Activated CD8-positive, alpha-beta memory T cell treated with anti-CD3 and anti-CD28 coated beads for 4 hours (primary cell): Measurements from ENCODE around the gene TRDMT1.

Experiments used
- DNase-seq, 2 donors: peaks; one replicate each; pipeline ENCODE4 v3.0.0-alpha.2; 2020; ENCODE audit warnings: low read depth in 2 of 2

TRDMT1 gene

DNA sequence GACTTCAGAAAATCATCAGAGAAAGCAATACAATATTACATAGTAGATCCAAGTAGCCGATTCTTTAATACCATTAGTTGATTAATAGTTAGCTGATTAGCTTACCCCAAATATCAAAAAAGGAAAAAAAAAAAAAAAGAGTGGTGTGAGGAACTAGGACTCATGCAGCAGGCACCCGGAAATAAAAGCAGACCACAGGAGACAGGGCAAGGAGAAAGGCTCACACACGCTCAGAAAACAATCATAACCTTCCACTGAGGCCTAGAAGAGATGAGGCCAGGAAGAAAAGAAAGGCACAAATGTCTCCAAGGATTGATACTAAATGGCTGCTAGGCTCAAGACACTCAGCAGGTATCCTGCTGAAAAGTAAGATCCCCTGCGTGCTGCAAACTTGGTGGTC, 25.9 kb downstream of the TRDMT1 start:
- DNase-seq: no peak

GRCh38 chr10:17174626-17175025, 26.8 kb downstream of the TRDMT1 start:
- no peak for DNase-seq

DNA sequence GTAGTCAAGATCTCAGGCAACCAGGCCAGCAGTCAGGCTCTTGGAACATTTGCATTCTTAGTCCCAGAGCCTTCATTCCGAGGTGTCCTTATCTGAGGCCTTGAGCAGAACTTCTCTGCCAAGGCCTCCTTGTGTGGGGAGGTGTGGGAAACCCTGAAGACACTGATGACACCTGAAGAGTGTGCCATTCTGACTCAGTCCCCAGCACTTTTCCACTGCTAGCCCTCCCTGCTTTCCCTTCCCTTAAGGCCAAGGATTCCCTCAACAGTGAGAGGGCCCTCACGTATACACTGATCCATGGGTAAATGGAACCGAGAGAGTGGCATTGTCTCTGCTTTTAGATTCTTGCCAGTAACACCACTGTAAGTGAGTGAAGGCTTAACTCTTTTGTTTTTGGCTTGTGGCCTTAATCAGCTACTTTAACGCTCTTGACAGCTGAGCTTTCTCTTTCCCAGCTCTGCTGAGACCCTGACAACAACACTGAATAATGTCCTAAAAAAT, 30.3 kb downstream of the TRDMT1 start:
- DNase-seq: no peak

DNA sequence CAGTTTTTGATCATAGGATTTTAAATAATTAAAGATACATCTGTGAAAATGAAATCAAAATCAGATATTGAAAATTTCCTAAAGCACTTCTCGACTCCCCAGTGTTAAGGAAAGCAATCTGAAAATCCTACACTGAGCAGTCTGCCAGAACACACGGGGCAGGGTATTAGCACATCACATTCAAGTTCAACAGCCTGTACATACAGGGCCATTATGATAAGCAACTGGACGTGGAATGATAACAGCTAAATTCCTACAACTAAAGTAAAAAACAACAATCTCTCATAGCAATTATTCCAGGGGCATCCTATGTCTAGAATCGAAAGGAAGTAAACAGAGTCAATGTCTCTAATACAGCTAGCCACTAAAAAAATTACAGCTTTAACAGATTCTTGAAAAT, 31.7 kb downstream of the TRDMT1 start:
- DNase-seq: no peak

DNA sequence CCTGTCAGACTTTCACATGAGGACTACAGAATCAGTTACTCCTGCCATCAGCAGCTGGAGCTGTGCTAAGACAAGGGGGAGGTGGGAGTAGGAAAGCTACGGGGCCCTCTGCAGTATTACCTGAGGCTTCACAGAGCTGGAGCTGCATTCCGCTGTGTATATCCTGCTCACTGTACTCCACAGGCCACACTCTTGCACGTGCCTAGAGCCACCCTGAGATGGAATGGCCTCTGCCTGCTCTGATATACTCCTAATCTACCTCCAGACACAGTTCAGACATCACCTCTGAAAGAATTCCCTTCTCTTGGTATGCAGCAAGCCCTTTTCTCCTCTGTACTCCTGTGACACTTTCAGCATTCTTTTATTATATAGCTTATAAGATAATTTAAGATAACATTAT, 34.8 kb downstream of the TRDMT1 start:
- DNase-seq: no peak

DNA sequence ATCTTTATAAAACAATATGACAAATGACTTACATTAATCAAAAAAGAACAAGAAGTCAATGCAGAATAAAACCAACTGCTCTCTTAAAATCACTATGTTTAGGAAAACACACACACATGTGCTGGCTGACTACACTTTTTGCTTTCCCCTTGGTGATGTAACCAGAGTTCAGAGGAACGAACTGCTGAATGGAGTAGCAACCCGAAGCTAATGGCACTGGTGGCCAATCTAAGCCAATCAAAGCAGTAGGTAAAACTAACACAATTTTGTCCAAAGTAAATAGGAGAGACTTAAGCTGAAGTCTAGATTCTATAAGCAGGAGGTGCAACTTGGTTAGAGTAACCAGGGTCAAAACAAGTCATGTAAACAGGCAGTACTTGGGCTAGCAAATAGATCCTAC, 38.6 kb downstream of the TRDMT1 start:
- DNase-seq: no peak

DNA sequence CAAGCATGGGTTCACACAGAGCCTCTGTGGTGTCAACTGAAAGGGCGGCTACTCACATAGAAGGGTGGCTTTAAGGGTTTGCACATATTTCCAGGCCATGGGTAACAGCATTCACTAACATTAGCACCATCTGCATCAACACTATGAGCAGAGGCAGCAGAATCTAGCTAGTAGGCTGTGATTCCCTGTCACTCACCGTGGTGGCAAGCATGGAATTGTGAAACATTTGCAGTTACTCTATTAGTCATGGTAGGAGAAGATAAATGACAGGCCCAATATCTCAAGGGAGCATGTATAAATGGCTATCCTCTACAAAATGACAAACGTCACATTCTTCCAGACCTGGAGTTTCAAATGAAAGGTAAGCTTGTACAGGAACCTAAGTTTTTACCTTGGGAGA, 39.7 kb downstream of the TRDMT1 start:
- no peak for DNase-seq

DNA sequence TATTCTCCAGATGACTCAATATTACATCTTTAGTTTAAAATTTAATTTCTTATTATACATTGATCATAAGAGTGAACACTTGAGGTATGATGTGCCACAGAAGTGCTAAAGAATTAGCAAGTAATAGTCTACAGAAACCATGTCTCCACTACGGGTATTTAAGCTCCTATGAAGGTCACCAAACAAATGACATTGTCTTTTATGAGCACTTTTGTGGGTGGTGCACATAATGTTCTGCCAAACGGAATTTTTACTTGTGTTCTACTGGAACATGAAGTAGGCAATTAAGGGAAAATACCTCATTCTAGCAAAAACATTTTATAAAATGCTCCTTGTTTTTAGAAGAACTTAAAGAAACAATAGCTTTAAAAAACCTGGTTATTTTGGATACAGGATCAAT, 44.4 kb downstream of the TRDMT1 start:
- no peak for DNase-seq

DNA sequence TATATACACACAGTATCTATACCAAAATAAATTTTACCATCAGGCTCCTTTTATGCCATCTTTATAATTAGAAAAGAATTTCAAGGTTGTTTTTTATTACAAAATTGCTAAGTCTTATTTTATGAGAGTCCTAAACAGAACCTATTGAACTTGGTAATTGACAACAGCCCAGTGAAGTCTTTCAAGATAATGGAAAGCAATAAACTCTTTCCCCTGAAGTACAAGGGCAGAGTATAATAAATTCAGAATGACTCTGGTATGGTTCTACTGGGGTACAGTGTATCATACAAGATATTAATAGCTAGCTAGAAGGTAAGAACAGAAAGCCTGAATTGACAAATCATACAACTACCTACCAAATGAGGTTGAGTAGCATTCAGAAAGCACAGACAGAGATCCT, 45.6 kb downstream of the TRDMT1 start:
- DNase-seq: no peak

DNA sequence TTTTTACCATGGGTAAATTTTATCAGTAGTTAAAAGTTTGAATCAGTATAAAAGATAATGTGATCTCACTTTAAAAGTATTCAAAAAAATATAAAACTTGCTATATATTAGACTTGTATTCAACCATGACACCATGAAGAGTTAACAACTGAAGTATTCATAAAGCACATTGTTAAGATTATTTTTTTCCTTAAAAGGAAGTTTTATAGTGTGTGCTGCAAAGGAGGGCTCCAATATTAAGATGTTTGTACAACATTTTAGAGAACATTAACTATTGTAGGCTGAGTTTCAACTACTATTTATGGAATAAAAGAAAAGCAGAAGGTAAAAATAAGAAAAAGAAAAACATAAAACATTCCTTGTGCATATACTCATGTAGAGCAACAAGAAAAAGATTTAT, 47.4 kb downstream of the TRDMT1 start:
- DNase-seq: no peak

GRCh38 chr10:17153321-17153720, 48.2 kb downstream of the TRDMT1 start:
- DNase-seq: no peak

DNA sequence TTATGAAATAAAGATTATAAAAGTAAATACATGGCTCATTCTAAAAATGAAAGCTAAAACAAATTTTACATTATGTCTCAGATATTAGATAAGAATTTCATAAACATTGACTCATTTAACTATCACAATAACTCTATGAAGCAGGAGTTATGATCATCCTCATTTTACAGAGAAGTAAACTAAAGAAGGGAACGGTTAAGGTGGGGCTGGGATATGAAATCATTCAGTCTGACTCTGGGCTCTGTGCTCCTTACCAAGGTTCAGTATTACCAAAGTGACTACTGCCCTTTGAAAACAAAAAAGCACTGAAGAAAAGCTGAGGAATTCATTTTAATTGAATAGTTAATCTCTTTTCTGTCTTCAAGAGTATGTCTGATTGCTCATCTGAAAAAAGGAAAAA, 49.8 kb downstream of the TRDMT1 start:
- no peak for DNase-seq

DNA sequence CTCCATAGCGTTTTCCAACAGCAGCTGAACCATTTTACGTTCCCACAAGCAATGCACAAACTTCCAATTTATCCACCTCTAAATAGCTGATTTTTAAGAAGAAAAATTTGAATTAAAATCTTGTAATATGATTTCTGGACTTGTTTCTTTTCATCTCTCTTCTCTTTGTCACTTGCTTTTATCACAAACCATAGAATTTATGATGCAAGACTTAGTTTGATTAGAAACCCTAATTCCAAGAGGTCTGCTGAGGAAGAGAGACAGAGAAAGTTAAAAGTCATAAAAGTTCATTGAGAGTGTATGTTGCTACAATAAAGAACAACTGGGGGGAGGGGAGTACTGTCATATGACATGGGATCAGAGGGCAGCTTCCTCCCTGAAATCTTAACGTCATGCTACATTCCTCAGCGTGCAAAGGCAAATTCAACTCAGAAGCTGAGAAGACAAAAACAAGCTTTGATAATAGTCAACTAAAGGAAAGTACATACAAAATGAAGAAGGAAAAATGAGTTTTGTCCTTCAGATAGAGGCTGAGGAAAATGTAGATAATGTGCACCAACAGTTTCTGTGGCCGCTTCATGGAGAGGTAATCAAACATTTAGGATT, 53.5 kb downstream of the TRDMT1 start:
- DNase-seq: no peak

DNA sequence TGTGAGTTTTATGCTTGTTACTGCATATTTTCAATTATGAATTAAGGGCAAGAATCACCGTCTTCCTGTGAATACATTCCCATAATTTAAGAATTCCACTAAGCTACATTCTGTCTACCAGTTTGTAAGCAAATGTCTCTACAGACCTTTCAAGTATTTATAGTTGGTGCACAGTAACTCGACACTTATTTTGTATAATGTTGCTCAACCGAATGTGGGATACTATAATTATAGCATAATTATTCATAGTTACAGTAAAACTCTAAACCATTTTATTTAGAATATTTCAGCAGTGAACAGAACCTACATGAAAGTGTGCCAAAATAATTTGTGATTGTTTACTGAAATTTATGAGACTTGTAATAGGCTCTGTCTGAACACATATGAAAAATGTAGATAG, 54.6 kb downstream of the TRDMT1 start:
- DNase-seq: no peak

DNA sequence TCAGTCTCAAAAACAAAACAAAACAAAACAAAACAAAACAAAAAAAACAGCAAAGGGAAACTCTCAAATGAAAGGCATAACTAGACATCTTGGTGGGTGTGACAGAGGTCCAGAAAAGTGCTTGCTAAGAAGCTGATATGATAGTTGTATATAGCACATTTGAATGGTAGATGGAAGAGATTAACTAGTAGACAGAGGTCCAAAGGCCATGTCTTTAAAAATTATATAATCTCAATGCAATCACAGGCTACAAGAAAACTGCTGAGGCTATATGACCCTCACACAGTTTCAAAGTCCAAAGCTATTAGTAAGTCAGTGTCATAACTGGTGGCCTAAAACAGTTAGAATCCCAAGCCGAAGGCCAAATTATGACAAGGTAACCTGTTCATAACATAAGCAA, 56.2 kb downstream of the TRDMT1 start:
- no peak for DNase-seq

DNA sequence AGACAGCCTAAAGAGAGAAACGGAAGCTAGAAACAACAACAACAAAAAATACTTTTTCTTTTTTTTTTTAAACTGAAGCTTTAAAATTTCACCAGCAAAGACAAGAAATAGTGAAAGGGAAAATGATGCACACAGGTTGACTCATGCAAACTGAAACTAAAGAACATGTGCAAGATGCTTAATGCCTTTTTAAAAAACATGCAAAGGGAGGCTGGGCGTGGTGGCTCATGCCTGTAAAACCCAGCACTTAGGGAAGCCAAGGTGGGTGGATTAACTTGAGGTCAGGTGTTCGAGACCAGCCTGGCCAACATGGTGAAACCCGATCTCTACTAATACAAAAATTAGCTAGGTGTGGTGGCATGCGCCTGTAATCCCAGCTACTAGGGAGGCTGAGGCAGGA, 56.7 kb downstream of the TRDMT1 start:
- DNase-seq: peak in 1 of 2 donors; percentile 27

GRCh38 chr10:17144032-17144431, 57.4 kb downstream of the TRDMT1 start:
- no peak for DNase-seq

- DNase-seq: no peak
Observed at GRCh38 chr10:17143055-17143690, 58.3 kb downstream of the TRDMT1 start.

DNA sequence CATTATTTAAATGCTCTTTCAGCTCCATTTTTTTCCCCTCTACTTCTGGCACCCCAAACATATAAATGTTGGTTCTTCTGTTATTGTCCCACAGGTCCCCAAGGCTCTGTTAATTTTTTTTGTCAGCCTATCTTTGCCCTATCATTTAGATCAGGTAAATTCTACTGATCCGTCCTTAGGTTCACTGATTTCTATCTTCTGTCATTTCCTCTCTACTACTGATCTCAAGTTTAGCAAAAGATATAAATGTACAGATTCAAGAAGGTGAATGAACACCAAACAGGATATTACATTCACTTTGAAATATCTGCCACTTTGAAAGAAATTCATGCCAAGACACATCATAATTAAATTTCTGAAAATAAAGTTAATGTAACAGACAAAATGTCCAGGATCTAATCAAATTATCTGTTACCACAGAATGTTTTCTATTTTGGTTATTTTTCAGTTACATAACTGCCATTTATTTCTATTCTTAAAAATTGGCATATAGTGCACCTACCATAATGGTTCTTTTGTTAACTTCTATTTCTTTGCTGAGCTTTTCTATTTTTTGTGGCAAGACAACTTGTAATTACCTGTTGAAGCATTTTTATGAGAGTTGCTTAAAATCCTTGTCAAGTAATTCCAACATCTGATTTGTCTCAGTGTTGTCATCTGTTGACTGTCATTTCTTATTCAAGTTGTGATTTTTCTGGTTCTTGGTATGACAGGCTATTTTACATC, 59.8 kb downstream of the TRDMT1 start:
- DNase-seq: no peak

DNA sequence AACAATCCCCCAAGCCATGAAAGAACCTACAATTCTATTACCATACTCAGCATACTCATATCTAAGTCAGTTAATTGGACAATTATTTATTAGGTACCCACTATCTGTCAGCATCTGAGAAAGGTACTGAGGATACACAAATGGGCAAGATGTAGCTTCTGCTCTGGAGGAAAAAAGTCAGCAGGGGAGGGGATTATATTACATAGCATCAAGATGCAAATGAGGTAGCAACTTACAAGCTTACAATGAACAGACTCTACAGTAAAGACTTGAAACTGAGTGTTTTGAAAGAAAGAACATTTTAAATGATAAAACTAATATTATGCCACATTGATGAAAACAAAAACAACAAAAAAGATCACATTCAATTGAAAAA, 61.1 kb downstream of the TRDMT1 start:
- DNase-seq: no peak

- DNase-seq: no peak
Observed at GRCh38 chr10:17138460-17139042, 62.9 kb downstream of the TRDMT1 start.

- DNase-seq: no peak
Observed at GRCh38 chr10:17134737-17135260, 66.7 kb downstream of the TRDMT1 start.

GRCh38 chr10:17134282-17134681, 67.2 kb downstream of the TRDMT1 start:
- no peak for DNase-seq
